ENCODE measurements around the gene PAX2. TPM values are rescaled to one million over a fixed set of nuclear protein-coding genes. Genes with fewer than 3 reads are reported as not detected.

The PAX2 gene
- total RNA-seq, 1 donor from 2014 or later: 0.23 TPM

DNA sequence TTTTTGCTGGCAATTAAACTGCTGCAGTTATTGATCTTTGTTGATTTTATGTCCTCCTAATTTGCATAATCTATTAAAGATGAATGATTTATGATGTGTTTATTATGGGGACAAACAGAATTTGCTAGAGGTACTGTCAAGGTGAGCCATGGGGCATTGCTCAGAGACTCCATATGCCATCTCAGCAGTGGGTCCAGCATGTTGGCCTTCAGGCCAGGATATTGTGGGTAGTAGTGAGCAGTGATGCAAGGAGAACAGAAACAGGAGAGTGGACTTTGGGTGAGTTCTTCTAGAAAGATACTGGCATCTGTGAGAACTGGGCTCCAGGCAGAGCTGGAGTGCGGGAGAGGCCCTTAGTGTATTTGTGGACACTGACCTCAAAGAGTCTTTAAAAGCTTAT is 65.9 kb downstream of the PAX2 start:
- H3K27me3 Mint-ChIP-seq (ENCODE audit: low read depth, unreplicated experiment): peaks cover 95% of the 10 kb centered on the region
- TF ChIP-seq, protein P1, sequence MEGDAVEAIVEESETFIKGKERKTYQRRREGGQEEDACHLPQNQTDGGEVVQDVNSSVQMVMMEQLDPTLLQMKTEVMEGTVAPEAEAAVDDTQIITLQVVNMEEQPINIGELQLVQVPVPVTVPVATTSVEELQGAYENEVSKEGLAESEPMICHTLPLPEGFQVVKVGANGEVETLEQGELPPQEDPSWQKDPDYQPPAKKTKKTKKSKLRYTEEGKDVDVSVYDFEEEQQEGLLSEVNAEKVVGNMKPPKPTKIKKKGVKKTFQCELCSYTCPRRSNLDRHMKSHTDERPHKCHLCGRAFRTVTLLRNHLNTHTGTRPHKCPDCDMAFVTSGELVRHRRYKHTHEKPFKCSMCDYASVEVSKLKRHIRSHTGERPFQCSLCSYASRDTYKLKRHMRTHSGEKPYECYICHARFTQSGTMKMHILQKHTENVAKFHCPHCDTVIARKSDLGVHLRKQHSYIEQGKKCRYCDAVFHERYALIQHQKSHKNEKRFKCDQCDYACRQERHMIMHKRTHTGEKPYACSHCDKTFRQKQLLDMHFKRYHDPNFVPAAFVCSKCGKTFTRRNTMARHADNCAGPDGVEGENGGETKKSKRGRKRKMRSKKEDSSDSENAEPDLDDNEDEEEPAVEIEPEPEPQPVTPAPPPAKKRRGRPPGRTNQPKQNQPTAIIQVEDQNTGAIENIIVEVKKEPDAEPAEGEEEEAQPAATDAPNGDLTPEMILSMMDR (IDR thresholded peaks at IDR 0.05; ENCODE audit: insufficient read depth, low read depth, low read length): no peak
- TF ChIP-seq EZH2 (IDR thresholded peaks at IDR 0.05; ENCODE audit: insufficient read depth, low read length): no peak
- DNase-seq (ENCODE audit: low read depth) (no peak), FAIRE-seq (no peak)
- Histone ChIP-seq H3K27me3 (ENCODE audit: insufficient read depth, low read length) (peaks cover 42% of the 10 kb centered on the region), H3K9me3 (ENCODE audit: insufficient read depth, low read depth, low read length) (no peaks in the 10 kb centered on the region), H3K27ac (ENCODE audit: low read depth, low read length) (no peak overlapping the region), H3K4me1 (ENCODE audit: insufficient read depth, low read length) (no peaks in the 10 kb centered on the region), H3K4me2 (ENCODE audit: low read length) (no peak overlapping the region), H4K20me1 (ENCODE audit: insufficient read depth, low read length) (no peaks in the 10 kb centered on the region), H3K79me2 (ENCODE audit: insufficient read depth, low read length) (no peaks in the 10 kb centered on the region), H3K36me3 (ENCODE audit: insufficient read depth, low read length) (no peaks in the 10 kb centered on the region), H3K9ac (ENCODE audit: low read length) (no peak overlapping the region), H2AFZ (ENCODE audit: low read depth, low read length) (no peak overlapping the region), H3K4me3 (ENCODE audit: insufficient read depth, low read depth, low read length) (no peak overlapping the region)
- H3K4me1 Mint-ChIP-seq (ENCODE audit: low read depth, unreplicated experiment): no peaks in the 10 kb centered on the region
- H3K36me3 Mint-ChIP-seq (ENCODE audit: low read depth, unreplicated experiment): peaks cover 5% of the 10 kb centered on the region
- H3K4me3 Mint-ChIP-seq (ENCODE audit: unreplicated experiment): no peak overlapping the region
- no peaks in the 10 kb centered on the region for H3K9me3 Mint-ChIP-seq (ENCODE audit: unreplicated experiment)
- no peak overlapping the region for H3K27ac Mint-ChIP-seq (ENCODE audit: unreplicated experiment)

DNA sequence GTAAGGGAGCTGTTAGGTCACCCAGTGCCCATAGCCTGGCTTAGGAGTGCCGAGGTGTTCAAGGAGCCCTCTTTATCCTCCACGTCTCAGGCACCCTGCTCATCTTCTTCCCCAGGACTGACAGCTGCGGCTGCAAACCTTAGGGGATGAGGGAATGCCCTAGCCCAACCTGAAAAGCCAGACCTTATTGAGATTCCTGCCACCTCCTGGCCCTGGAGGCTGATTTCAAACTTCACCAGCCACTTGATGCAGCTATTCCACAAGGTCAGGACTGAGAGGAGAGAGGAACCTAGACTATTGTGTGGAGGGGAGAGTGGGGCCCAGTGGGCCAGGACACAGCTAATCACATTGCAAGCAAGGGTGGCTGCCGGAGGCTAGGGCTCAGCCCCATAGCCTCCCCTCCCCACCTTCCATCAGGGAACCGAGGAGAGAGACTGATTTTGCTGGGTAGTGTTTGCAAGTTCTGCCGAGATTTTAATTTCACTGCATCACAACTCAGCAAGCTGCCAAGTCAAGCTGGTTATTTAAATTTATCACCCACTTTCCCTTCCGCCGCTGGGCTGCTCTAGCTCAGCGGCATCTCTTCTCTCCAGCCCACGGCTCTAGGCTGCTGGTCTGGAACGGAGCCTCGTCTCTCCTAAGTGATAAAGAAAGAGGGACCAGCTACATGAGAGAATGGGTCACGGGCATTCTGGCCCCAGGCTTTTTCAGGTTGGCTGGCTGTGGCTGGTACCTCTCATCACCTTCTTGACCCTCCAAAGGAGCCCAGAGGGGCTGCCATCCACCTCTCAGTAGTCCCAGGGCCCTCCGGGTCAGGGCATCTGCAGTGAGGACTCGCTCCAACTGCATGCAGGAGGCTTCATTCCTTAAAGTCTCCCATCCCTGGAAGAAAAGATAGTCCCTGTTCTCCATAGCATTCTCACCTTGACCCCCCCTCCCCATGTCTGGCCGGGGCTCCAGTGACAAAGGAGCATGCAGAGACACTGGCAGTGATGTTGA is 66.7 kb downstream of the PAX2 start:
- no peaks in the 10 kb centered on the region for H3K4me1 Mint-ChIP-seq (ENCODE audit: low read depth, unreplicated experiment)
- DNase-seq (ENCODE audit: low read depth) (no peak), FAIRE-seq (no peak)
- H3K79me2 ChIP-seq (ENCODE audit: insufficient read depth, low read length): no peaks in the 10 kb centered on the region
- no peak overlapping the region for H3K4me2 ChIP-seq (ENCODE audit: low read length)
- H3K9ac ChIP-seq (ENCODE audit: low read length): no peak overlapping the region
- H2AFZ ChIP-seq (ENCODE audit: low read depth, low read length): no peak overlapping the region
- H3K9me3 ChIP-seq (ENCODE audit: insufficient read depth, low read depth, low read length): no peaks in the 10 kb centered on the region
- TF ChIP-seq EZH2 (IDR thresholded peaks at IDR 0.05; ENCODE audit: insufficient read depth, low read length): no peak
- TF ChIP-seq, protein P1 (IDR thresholded peaks at IDR 0.05; ENCODE audit: insufficient read depth, low read depth, low read length): no peak
- H3K9me3 Mint-ChIP-seq (ENCODE audit: unreplicated experiment): no peaks in the 10 kb centered on the region
- H3K36me3 ChIP-seq (ENCODE audit: insufficient read depth, low read length): no peaks in the 10 kb centered on the region
- no peak overlapping the region for H3K27ac ChIP-seq (ENCODE audit: low read depth, low read length)
- peaks cover 5% of the 10 kb centered on the region for H3K36me3 Mint-ChIP-seq (ENCODE audit: low read depth, unreplicated experiment)
- no peak overlapping the region for H3K27ac Mint-ChIP-seq (ENCODE audit: unreplicated experiment)
- peaks cover 50% of the 10 kb centered on the region for H3K27me3 ChIP-seq (ENCODE audit: insufficient read depth, low read length)
- H3K4me1 ChIP-seq (ENCODE audit: insufficient read depth, low read length): no peaks in the 10 kb centered on the region
- peaks cover 95% of the 10 kb centered on the region for H3K27me3 Mint-ChIP-seq (ENCODE audit: low read depth, unreplicated experiment)
- H3K4me3 Mint-ChIP-seq (ENCODE audit: unreplicated experiment): no peak overlapping the region
- no peaks in the 10 kb centered on the region for H4K20me1 ChIP-seq (ENCODE audit: insufficient read depth, low read length)
- no peak overlapping the region for H3K4me3 ChIP-seq (ENCODE audit: insufficient read depth, low read depth, low read length)

DNA sequence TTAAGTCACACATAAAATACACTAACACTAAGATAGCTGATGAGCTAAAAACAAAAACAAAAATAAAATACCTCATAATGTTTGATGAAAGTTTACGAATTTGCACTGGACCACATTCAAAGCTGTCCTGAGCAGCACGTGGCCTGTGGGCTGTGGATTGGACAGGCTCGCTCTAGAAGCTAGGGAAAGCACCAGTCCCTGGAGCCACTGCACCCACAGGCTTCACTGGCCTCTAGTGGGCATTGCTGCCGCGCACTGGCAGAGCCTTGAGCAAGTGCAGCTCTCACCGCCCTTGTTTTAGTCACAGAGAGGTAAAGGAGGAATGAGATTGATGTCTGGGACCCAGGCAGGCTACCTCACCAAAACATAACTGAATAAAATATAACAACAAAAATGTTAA is 67.6 kb downstream of the PAX2 start:
- H4K20me1 ChIP-seq (ENCODE audit: insufficient read depth, low read length): no peaks in the 10 kb centered on the region
- peaks cover 2% of the 10 kb centered on the region for H3K36me3 Mint-ChIP-seq (ENCODE audit: low read depth, unreplicated experiment)
- no peak overlapping the region for H2AFZ ChIP-seq (ENCODE audit: low read depth, low read length)
- H3K4me1 Mint-ChIP-seq (ENCODE audit: low read depth, unreplicated experiment): no peaks in the 10 kb centered on the region
- H3K4me2 ChIP-seq (ENCODE audit: low read length): no peak overlapping the region
- no peaks in the 10 kb centered on the region for H3K36me3 ChIP-seq (ENCODE audit: insufficient read depth, low read length)
- H3K9me3 ChIP-seq (ENCODE audit: insufficient read depth, low read depth, low read length): no peaks in the 10 kb centered on the region
- no peak for DNase-seq (ENCODE audit: low read depth)
- no peak for FAIRE-seq
- TF ChIP-seq, protein P1 (IDR thresholded peaks at IDR 0.05; ENCODE audit: insufficient read depth, low read depth, low read length): no peak
- no peak for TF ChIP-seq EZH2 (IDR thresholded peaks at IDR 0.05; ENCODE audit: insufficient read depth, low read length)
- H3K27ac ChIP-seq (ENCODE audit: low read depth, low read length): no peak overlapping the region
- H3K9me3 Mint-ChIP-seq (ENCODE audit: unreplicated experiment): no peaks in the 10 kb centered on the region
- no peak overlapping the region for H3K4me3 ChIP-seq (ENCODE audit: insufficient read depth, low read depth, low read length)
- H3K9ac ChIP-seq (ENCODE audit: low read length): no peak overlapping the region
- no peak overlapping the region for H3K27ac Mint-ChIP-seq (ENCODE audit: unreplicated experiment)
- peaks cover 55% of the 10 kb centered on the region for H3K27me3 ChIP-seq (ENCODE audit: insufficient read depth, low read length)
- H3K4me1 ChIP-seq (ENCODE audit: insufficient read depth, low read length): no peaks in the 10 kb centered on the region
- no peak overlapping the region for H3K4me3 Mint-ChIP-seq (ENCODE audit: unreplicated experiment)
- no peaks in the 10 kb centered on the region for H3K79me2 ChIP-seq (ENCODE audit: insufficient read depth, low read length)
- H3K27me3 Mint-ChIP-seq (ENCODE audit: low read depth, unreplicated experiment): peaks cover 94% of the 10 kb centered on the region

Measured in astrocyte (in vitro differentiated cells and primary cell).